ENCODE results near the gene HORMAD1. TPM values are rescaled to one million over a fixed set of nuclear protein-coding genes. Genes with fewer than 3 reads are reported as not detected.

Gene HORMAD1
- total RNA-seq, 4 donors from 2014 or later, result 4.1 to 10.1 (median 9.3) TPM; not detected in 1

DNA sequence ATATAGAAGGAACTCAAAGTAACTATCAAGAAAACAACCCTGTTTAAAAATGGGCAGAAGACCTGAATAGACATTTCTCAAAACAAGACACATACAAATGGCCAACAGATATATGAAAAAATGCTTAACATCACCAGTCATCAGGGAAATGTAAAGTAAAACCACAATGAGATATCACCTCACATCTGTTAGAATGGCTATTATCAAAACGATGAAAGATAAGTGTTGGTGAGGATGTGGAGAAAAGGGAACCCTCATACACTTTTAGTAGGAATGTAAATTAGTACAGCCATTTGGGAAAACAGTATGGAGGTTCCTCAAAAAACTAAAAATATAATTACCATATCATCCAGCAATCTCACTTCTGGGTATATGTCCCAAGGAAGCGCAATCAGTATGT is 41.9 kb upstream of the HORMAD1 start:
- TF ChIP-seq, protein P1, sequence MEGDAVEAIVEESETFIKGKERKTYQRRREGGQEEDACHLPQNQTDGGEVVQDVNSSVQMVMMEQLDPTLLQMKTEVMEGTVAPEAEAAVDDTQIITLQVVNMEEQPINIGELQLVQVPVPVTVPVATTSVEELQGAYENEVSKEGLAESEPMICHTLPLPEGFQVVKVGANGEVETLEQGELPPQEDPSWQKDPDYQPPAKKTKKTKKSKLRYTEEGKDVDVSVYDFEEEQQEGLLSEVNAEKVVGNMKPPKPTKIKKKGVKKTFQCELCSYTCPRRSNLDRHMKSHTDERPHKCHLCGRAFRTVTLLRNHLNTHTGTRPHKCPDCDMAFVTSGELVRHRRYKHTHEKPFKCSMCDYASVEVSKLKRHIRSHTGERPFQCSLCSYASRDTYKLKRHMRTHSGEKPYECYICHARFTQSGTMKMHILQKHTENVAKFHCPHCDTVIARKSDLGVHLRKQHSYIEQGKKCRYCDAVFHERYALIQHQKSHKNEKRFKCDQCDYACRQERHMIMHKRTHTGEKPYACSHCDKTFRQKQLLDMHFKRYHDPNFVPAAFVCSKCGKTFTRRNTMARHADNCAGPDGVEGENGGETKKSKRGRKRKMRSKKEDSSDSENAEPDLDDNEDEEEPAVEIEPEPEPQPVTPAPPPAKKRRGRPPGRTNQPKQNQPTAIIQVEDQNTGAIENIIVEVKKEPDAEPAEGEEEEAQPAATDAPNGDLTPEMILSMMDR (IDR thresholded peaks at IDR 0.05), result no peak
- TF ChIP-seq POLR2A (IDR thresholded peaks at IDR 0.05), result no peak
- H3K36me3 ChIP-seq, result no peaks in the 10 kb centered on the region
- 77 to 79% methylated on average over 2 of the region's 2 CpGs for WGBS, 2 donors
- no peak overlapping the region for H3K4me3 ChIP-seq
- H3K27ac ChIP-seq, result no peak overlapping the region
- no peaks in the 10 kb centered on the region for H3K9me3 ChIP-seq
- H3K4me1 ChIP-seq, result peaks cover 0 to 31% (median 5%) of the 10 kb centered on the region in 3 donors
- DNase-seq, result no peak
- H3K27me3 ChIP-seq, result no peaks in the 10 kb centered on the region
- intact Hi-C loops (cut with DNase I), result no loop called here

DNA sequence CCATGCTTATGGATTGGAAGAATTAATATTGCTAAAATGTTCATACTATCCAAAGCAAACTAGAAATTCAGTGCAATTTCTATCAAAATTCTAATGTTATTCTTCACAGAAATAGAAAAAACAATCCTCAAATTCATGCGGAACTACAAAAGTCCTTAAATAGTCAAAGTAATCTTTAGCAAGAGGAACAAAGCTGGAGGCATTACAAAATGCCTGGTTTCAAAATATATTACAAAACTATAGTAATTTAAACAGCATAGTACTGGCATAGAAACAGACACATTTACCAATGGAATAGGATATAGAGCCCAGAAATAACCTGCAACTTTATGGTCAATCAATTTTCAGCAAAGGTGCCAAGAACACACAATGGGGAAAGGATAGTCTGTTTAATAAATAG is 41.1 kb upstream of the HORMAD1 start:
- no peak overlapping the region for H3K4me3 ChIP-seq
- H3K9me3 ChIP-seq, result no peaks in the 10 kb centered on the region
- DNase-seq, result no peak
- no peak overlapping the region for H3K27ac ChIP-seq
- intact Hi-C loops (cut with DNase I), result no loop called here
- no peaks in the 10 kb centered on the region for H3K27me3 ChIP-seq
- WGBS, 2 donors, result 81 to 91% methylated on average over 1 of the region's 1 CpG
- H3K4me1 ChIP-seq, result peaks cover 0 to 39% (median 5%) of the 10 kb centered on the region in 3 donors
- TF ChIP-seq, protein P1 (IDR thresholded peaks at IDR 0.05), result no peak
- TF ChIP-seq POLR2A (IDR thresholded peaks at IDR 0.05), result no peak
- no peaks in the 10 kb centered on the region for H3K36me3 ChIP-seq

DNA sequence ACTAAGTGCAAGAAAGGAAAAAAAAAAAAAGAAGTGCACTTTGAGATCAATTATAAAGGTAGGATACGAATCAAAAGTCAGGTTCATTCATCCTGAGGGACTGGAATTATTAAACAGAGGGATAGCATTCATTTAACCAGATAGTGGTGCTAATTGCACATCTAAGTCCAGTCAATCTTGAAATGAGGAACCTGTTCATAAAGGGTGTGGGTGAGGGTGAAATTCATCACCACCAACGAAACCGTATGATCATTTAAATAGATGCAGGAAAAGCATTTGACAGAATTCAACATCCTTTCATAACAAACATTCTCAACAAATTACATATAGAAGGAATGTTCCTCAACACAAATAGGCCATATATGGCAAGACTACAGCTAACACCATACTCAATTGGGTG is 39.3 kb upstream of the HORMAD1 start:
- no peaks in the 10 kb centered on the region for H3K27me3 ChIP-seq
- intact Hi-C loops (cut with DNase I), result no loop called here
- H3K36me3 ChIP-seq, result peaks cover 0 to 17% (median 0%) of the 10 kb centered on the region in 3 donors
- H3K4me3 ChIP-seq, result no peak overlapping the region
- TF ChIP-seq, protein P1 (IDR thresholded peaks at IDR 0.05), result no peak
- no peak for TF ChIP-seq POLR2A (IDR thresholded peaks at IDR 0.05)
- 64 to 65% methylated on average over 3 of the region's 3 CpGs for WGBS, 2 donors
- no peak for DNase-seq
- H3K9me3 ChIP-seq, result no peaks in the 10 kb centered on the region
- H3K27ac ChIP-seq, result no peak overlapping the region
- peaks cover 0 to 28% (median 5%) of the 10 kb centered on the region in 3 donors for H3K4me1 ChIP-seq

DNA sequence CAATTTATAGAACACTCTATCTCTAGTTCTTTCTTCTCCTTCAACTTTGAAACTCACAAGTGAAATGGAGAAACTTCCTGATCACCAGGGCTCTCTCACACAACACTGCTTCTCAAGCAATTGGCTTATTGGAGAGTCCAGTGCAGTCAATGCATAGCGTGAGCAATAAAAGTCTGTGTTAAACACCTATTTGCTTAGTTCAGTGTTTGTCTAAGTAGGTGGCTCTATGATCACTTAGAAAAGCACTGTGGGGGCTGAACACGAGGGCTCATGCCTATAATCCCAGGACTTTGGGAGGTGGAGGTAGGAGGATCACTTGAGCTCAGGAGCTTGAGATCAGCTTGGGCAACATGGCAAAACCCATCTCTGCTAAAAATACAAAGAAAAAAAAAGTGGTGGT is 32.7 kb upstream of the HORMAD1 start:
- TF ChIP-seq POLR2A (IDR thresholded peaks at IDR 0.05), result no peak
- TF ChIP-seq, protein P1 (IDR thresholded peaks at IDR 0.05), result no peak
- H3K4me3 ChIP-seq, result no peak overlapping the region
- no peak for DNase-seq
- intact Hi-C loops (cut with DNase I), result no loop called here
- H3K36me3 ChIP-seq, result peaks cover 0 to 57% (median 0%) of the 10 kb centered on the region in 3 donors
- H3K9me3 ChIP-seq, result no peaks in the 10 kb centered on the region
- 91 to 97% methylated on average over 1 to 2 of the region's 2 CpGs for WGBS, 2 donors
- H3K4me1 ChIP-seq, result peaks cover 0 to 28% (median 0%) of the 10 kb centered on the region in 3 donors
- no peak overlapping the region for H3K27ac ChIP-seq
- H3K27me3 ChIP-seq, result no peaks in the 10 kb centered on the region

DNA sequence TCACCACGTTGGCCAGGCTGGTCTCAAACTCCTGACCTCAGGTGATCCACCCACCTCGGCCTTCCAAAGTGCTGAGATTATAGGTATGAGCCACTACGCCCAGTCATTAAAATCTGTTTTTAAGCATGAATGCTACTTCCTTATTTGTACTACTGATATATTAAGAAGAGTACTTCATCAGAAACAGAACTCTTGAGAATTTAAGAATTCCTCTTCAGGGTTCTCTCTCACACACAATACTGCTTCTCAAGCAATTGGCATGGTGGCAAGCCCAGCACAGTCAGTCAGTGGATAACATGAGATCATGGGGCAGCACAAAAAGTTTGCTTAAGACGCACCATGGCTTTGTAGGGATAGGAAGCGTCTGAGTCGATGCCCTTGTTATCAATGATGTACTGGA is 30.7 kb upstream of the HORMAD1 start:
- no peak for DNase-seq
- Histone ChIP-seq H3K4me3 (no peak overlapping the region), H3K27ac (no peak overlapping the region), H3K27me3 (no peaks in the 10 kb centered on the region), H3K9me3 (no peaks in the 10 kb centered on the region), H3K36me3 (peaks cover 0 to 64% (median 5%) of the 10 kb centered on the region in 3 donors), H3K4me1 (peaks cover 0 to 16% (median 0%) of the 10 kb centered on the region in 3 donors)
- WGBS, 2 donors, result 89 to 90% methylated on average over 6 of the region's 6 CpGs
- intact Hi-C loops (cut with DNase I), result no loop called here
- no peak for TF ChIP-seq POLR2A (IDR thresholded peaks at IDR 0.05)
- TF ChIP-seq, protein P1 (IDR thresholded peaks at IDR 0.05), result no peak

Measured in esophagus squamous epithelium (tissue), 5 donors.